GM10266 (cell line): ENCODE data around the gene MICAL2.

Experiments
- DNase-seq: peaks from one replicate; pipeline ENCODE4 v3.0.0; 2012; ENCODE audit errors: extremely low spot score
- CTCF ChIP-seq: IDR thresholded peaks from 2 replicates; pipeline ENCODE4 v1.5.1; 2012; ENCODE audit warnings: mild to moderate bottlenecking, low read depth; ENCODE audit not compliant: control insufficient read depth, insufficient read depth; ENCODE audit errors: missing control alignments

MICAL2 gene

GRCh38 chr11:12185914-12186313, 75.5 kb downstream of the MICAL2 start:
- DNase-seq = no peak
- no peak for TF ChIP-seq CTCF

- no peak for TF ChIP-seq CTCF
- no peak for DNase-seq
Measured at GRCh38 chr11:12186701-12187100, 76.3 kb downstream of the MICAL2 start.

- no peak for DNase-seq
- TF ChIP-seq CTCF = no peak
Measured at GRCh38 chr11:12187399-12187798, 77.0 kb downstream of the MICAL2 start.

GRCh38 chr11:12188548-12189317, 78.3 kb downstream of the MICAL2 start:
- DNase-seq = peak; percentile 50
- TF ChIP-seq CTCF = no peak

GRCh38 chr11:12189543-12190235, 79.3 kb downstream of the MICAL2 start:
- TF ChIP-seq CTCF = no peak
- DNase-seq = no peak

GRCh38 chr11:12190511-12190910, 80.1 kb downstream of the MICAL2 start:
- DNase-seq = no peak
- TF ChIP-seq CTCF = no peak
